Hepatocyte (in vitro differentiated cells): ENCODE results near the gene CDH12. TPM values are rescaled to one million over a fixed set of nuclear protein-coding genes. Genes with fewer than 3 reads are reported as not detected.

Source experiments
- DNase-seq: peaks from one replicate; pipeline ENCODE4 v3.0.0-alpha.2; 2016; ENCODE audit warnings: low spot score
- H2AFZ ChIP-seq: fragments of 200-600 bp; sonication (generic); 2 replicates; pipeline ENCODE4 v1.6.0; 2016; ENCODE audit warnings: antibody characterized with exemption, mild to moderate bottlenecking
- H3K27ac ChIP-seq: fragments of 200-600 bp; sonication (generic); 2 replicates; pipeline ENCODE4 v1.5.1; 2016; ENCODE audit warnings: mild to moderate bottlenecking
- H3K27me3 ChIP-seq: fragments of 200-600 bp; sonication (generic); 2 replicates; pipeline ENCODE4 v1.6.1; 2016
- H3K36me3 ChIP-seq: fragments of 200-600 bp; sonication (generic); replicated peaks from 2 replicates; pipeline ENCODE4 v1.5.1; 2016; ENCODE audit warnings: low read depth; ENCODE audit not compliant: insufficient read depth
- H3K4me1 ChIP-seq: fragments of 200-600 bp; sonication (generic); 2 replicates; pipeline ENCODE4 v1.5.1; 2016; ENCODE audit warnings: mild to moderate bottlenecking, moderate library complexity; ENCODE audit not compliant: insufficient read depth
- H3K4me2 ChIP-seq: fragments of 200-600 bp; sonication (generic); 2 replicates; pipeline ENCODE4 v1.6.0; 2016
- H3K4me3 ChIP-seq: fragments of 200-600 bp; sonication (generic); 2 replicates; pipeline ENCODE4 v1.5.1; 2016; ENCODE audit warnings: mild to moderate bottlenecking
- H3K79me2 ChIP-seq: fragments of 200-600 bp; sonication (generic); 2 replicates; pipeline ENCODE4 v1.6.0; 2017; ENCODE audit warnings: mild to moderate bottlenecking
- H3K9me2 ChIP-seq: fragments of 200-600 bp; sonication (generic); replicated peaks from 2 replicates; pipeline ENCODE4 v1.6.0; 2017; ENCODE audit warnings: mild to moderate bottlenecking; ENCODE audit not compliant: insufficient read depth
- H3K9me3 ChIP-seq: fragments of 200-600 bp; sonication (generic); 2 replicates; pipeline ENCODE4 v1.5.1; 2016; ENCODE audit warnings: low read depth, mild to moderate bottlenecking
- H4K20me1 ChIP-seq: fragments of 200-600 bp; sonication (generic); 2 replicates; pipeline ENCODE4 v1.6.0; 2016; ENCODE audit warnings: mild to moderate bottlenecking; ENCODE audit not compliant: insufficient read depth, poor library complexity, severe bottlenecking
- EZH2 ChIP-seq: fragments of 200-600 bp; sonication (generic); IDR thresholded peaks from 2 replicates; pipeline ENCODE4 v1.6.1; 2016; ENCODE audit warnings: antibody characterized with exemption, mild to moderate bottlenecking, borderline replicate concordance
- EZH2phosphoT487 ChIP-seq: fragments of 200-600 bp; sonication (generic); IDR thresholded peaks from one replicate; pipeline ENCODE4 v1.6.1; 2018; ENCODE audit warnings: antibody characterized with exemption, mild to moderate bottlenecking, low read depth, moderate library complexity; ENCODE audit not compliant: unreplicated experiment, severe bottlenecking
- WGBS: methylation state at CpG from one replicate; pipeline ENCODE4 v1.1.6; 2016; ENCODE audit warnings: low lambda C conversion rate; ENCODE audit errors: missing lambda C conversion rate; 5-methylcytosine and 5-hydroxymethylcytosine counted together
- polyA plus RNA-seq: library from polyadenylated mRNA; unstranded; fragments of >200 nt; fragmentation: Nextera tagmentation; extraction: Ambion mirVana; gene quantifications from 2 replicates; pipeline ENCODE4 v1.2.1, GENCODE V29; 2016
- total RNA-seq: library from RNA; depleted of rRNA; stranded (reverse); fragments of >200 nt; gene quantifications from 2 replicates; pipeline ENCODE4 v1.2.3, GENCODE V29; 2014
- TF ChIP-seq, protein P1 (sequence below): fragments of 200-600 bp; sonication (generic); IDR thresholded peaks from 2 replicates; pipeline ENCODE4 v1.5.1; 2016; ENCODE audit warnings: antibody characterized with exemption, mild to moderate bottlenecking; ENCODE audit not compliant: poor library complexity

The CDH12 gene
- total and polyA plus RNA-seq, 2 experiments from 2014 or later: 15.4 to 44.5 TPM

DNA sequence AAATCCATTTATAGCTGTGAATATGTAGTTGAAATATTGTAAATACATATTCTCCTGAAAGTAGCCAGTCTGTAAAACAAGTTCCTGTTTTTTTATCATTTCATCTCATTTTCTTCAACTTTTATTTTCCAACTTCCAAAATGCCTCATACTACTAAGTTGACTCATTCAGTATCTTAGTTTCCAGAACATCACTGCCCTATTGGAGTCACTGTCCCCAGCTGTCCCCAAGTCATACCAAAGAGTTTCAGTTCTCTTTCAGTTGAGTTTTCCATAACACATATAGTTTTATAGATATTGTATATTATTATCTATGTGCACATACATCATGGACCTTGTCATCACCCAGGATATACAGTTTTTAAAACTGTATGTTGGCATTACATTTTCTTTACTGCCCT lies 261.7 kb downstream of the CDH12 start:
- Histone ChIP-seq H3K27ac (no peak overlapping the region), H3K36me3 (no peaks in the 10 kb centered on the region), H2AFZ (no peak overlapping the region), H4K20me1 (no peaks in the 10 kb centered on the region), H3K4me1 (peaks cover 5% of the 10 kb centered on the region), H3K9me3 (no peaks in the 10 kb centered on the region), H3K4me3 (no peak overlapping the region), H3K4me2 (no peak overlapping the region), H3K79me2 (no peaks in the 10 kb centered on the region), H3K27me3 (no peaks in the 10 kb centered on the region), H3K9me2 (no peaks in the 10 kb centered on the region)
- TF ChIP-seq EZH2phosphoT487: no peak
- TF ChIP-seq, protein P1, sequence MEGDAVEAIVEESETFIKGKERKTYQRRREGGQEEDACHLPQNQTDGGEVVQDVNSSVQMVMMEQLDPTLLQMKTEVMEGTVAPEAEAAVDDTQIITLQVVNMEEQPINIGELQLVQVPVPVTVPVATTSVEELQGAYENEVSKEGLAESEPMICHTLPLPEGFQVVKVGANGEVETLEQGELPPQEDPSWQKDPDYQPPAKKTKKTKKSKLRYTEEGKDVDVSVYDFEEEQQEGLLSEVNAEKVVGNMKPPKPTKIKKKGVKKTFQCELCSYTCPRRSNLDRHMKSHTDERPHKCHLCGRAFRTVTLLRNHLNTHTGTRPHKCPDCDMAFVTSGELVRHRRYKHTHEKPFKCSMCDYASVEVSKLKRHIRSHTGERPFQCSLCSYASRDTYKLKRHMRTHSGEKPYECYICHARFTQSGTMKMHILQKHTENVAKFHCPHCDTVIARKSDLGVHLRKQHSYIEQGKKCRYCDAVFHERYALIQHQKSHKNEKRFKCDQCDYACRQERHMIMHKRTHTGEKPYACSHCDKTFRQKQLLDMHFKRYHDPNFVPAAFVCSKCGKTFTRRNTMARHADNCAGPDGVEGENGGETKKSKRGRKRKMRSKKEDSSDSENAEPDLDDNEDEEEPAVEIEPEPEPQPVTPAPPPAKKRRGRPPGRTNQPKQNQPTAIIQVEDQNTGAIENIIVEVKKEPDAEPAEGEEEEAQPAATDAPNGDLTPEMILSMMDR: no peak
- no peak for TF ChIP-seq EZH2
- DNase-seq: no peak

DNA sequence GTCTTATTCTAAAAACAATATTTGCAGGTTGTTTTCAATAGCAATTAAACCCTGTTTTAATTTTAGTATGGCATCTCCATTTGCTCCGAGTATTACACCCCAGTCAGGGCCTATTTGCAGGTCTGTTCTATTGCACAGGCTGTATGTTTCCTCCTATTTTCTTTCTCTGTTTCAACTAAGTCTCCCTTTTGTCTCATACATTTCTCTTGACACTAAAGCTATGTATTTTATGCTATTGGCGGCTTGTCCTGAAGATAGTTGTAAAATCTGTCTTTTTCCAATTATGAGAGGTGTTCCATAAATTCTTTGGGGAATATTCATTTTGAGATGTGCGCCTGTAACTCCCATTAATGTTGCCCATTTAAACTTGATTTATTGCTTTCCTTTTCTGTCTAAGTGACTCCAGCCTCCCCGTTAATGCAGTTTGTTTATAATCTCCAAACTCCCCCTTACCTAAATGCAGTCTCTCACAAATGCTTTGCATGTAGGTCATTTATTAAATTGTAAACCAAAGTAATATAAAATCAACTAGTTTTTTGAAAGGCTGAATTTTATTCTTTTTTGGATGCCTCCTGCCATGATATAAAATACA lies 262.4 kb downstream of the CDH12 start:
- Histone ChIP-seq H3K4me2 (no peak overlapping the region), H2AFZ (no peak overlapping the region), H3K4me1 (peaks cover 5% of the 10 kb centered on the region), H3K27ac (no peak overlapping the region), H3K9me2 (no peaks in the 10 kb centered on the region), H3K4me3 (no peak overlapping the region), H4K20me1 (no peaks in the 10 kb centered on the region), H3K79me2 (no peaks in the 10 kb centered on the region), H3K27me3 (no peaks in the 10 kb centered on the region), H3K36me3 (no peaks in the 10 kb centered on the region), H3K9me3 (no peaks in the 10 kb centered on the region)
- TF ChIP-seq EZH2phosphoT487 (no peak), EZH2 (no peak)
- TF ChIP-seq, protein P1: no peak
- no peak for DNase-seq
- 68% methylated on average over 4 of the region's 4 CpGs for WGBS

DNA sequence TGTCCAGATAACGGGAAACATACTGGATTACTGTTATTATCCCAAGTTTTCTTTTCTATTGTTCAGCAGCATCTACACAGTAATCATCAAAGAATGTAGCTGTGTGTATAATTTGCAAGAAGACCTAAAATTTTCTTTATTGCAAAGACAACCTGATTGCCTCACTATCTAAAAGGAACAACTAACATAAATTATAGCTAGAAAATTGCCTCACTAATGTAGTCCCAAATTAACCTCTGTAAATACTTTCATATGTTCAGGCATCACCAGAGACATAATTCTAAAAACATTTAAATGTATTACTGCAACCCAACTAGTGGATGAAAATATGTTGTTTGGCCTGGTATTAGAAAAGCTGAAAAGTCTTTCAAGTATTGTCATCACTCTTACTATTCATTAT lies 275.4 kb downstream of the CDH12 start:
- Histone ChIP-seq H3K36me3 (no peaks in the 10 kb centered on the region), H3K4me2 (no peak overlapping the region), H4K20me1 (no peaks in the 10 kb centered on the region), H3K79me2 (no peaks in the 10 kb centered on the region), H3K4me3 (no peak overlapping the region), H2AFZ (no peak overlapping the region), H3K27ac (no peak overlapping the region), H3K4me1 (no peaks in the 10 kb centered on the region), H3K9me2 (no peaks in the 10 kb centered on the region), H3K9me3 (no peaks in the 10 kb centered on the region), H3K27me3 (no peaks in the 10 kb centered on the region)
- WGBS: 27% methylated on average over 1 of the region's 1 CpG
- no peak for DNase-seq
- TF ChIP-seq, protein P1: no peak
- TF ChIP-seq EZH2phosphoT487 (no peak), EZH2 (no peak)

DNA sequence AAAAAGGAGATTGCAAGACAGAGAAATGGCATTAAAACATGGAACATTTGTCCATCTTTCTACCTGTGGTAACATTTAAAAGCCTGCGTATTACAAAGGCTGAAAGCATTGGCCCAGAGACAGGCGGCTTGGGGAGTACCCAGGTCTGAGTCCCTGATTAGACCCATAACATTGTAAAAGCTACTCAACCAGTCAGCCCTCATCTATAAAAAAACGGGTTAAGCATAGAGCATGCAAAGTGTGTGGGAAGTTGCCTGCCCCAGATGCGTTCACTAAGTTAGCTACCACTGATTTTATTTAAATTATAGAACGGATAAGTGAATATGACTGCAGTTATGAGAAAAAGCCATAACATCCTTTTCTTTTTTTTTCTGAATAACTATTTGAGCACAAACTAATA lies 276.1 kb downstream of the CDH12 start:
- H2AFZ ChIP-seq: no peak overlapping the region
- H3K27ac ChIP-seq: no peak overlapping the region
- H3K4me1 ChIP-seq: no peaks in the 10 kb centered on the region
- H3K9me3 ChIP-seq: no peaks in the 10 kb centered on the region
- H3K36me3 ChIP-seq: no peaks in the 10 kb centered on the region
- H3K27me3 ChIP-seq: no peaks in the 10 kb centered on the region
- 76% methylated on average over 5 of the region's 5 CpGs for WGBS
- H3K4me2 ChIP-seq: no peak overlapping the region
- DNase-seq: no peak
- H4K20me1 ChIP-seq: no peaks in the 10 kb centered on the region
- H3K9me2 ChIP-seq: no peaks in the 10 kb centered on the region
- TF ChIP-seq, protein P1: no peak
- no peak for TF ChIP-seq EZH2
- no peaks in the 10 kb centered on the region for H3K79me2 ChIP-seq
- H3K4me3 ChIP-seq: no peak overlapping the region
